Spinal cord (tissue), 10 donors: ENCODE results near the gene CPLANE1. TPM values are rescaled to one million over a fixed set of nuclear protein-coding genes. Genes with fewer than 3 reads are reported as not detected.
"Not testable (repeated sequence)": the region's sequence is repeated elsewhere in the genome, so short reads cannot be mapped to it uniquely, and the experiment has no call there.

ENCODE experiments used
- DNase-seq, 6 donors: peaks; one replicate each; pipeline versions ENCODE4 v3.0.0 to v3.0.0-alpha.2; 2013 to 2015; ENCODE audit warnings: low spot score in 6 of 6, low read depth in 4 of 6
- H3K27ac ChIP-seq: one replicate; pipeline ENCODE4 v1.5.1; 2013; ENCODE audit warnings: low read depth, low read length, control low read depth
- H3K27me3 ChIP-seq: one replicate; pipeline ENCODE4 v1.6.1; 2013; ENCODE audit warnings: low read length; ENCODE audit not compliant: control insufficient read depth, insufficient read depth
- H3K36me3 ChIP-seq: one replicate; pipeline ENCODE4 v1.6.1; 2013; ENCODE audit warnings: low read length; ENCODE audit not compliant: control insufficient read depth, insufficient read depth
- H3K4me1 ChIP-seq: one replicate; pipeline ENCODE4 v1.6.1; 2013; ENCODE audit warnings: low read length; ENCODE audit not compliant: control insufficient read depth, insufficient read depth
- H3K4me3 ChIP-seq: one replicate; pipeline ENCODE4 v1.5.1; 2013; ENCODE audit warnings: low read depth, low read length, control low read depth
- H3K9me3 ChIP-seq: one replicate; pipeline ENCODE4 v1.6.1; 2013; ENCODE audit warnings: low read length; ENCODE audit not compliant: control insufficient read depth, insufficient read depth
- WGBS: methylation state at CpG from one replicate; pipeline ENCODE4 v1.1.5; 2013; ENCODE audit warnings: missing lambda C conversion rate; ENCODE audit not compliant: insufficient coverage; 5-methylcytosine and 5-hydroxymethylcytosine counted together
- long read RNA-seq, 4 donors: transcript quantifications; one replicate each; lab custom pipeline, GENCODE V29; 2026
- polyA plus RNA-seq, 2 donors: library from polyadenylated mRNA; unstranded; fragments of 120-200 nt; gene quantifications; one replicate each; pipeline ENCODE4 v1.2.1, GENCODE V29; 2013; ENCODE audit not compliant: insufficient read length in 2 of 2
- total RNA-seq, 2 donors: library from RNA; depleted of rRNA in 1 of 2; stranded (reverse); fragments of 120-200 nt in 1 of 2; fragments of >200 nt in 1 of 2; gene quantifications; one replicate each; pipeline versions ENCODE4 v1.2.3 to v1.2.4, GENCODE V29; 2013 to 2014
- donor health status: healthy.

CPLANE1 gene
- 10 to 100 TPM; 60.6 to 72.8 TPM for total RNA-seq
- polyA plus RNA-seq = 10 to 100 TPM; 35.4 to 36.5 TPM
- long read RNA-seq, donor 1, partial matches to known transcripts = 9 of 9 reads
- long read RNA-seq, donor 1, other reads (novel, unspliced or antisense) = 0 of 9 reads
- long read RNA-seq, donor 2 = 0 reads
- long read RNA-seq, donor 3 = 0 reads
- long read RNA-seq, donor 4, partial matches to known transcripts = 14 of 14 reads
- long read RNA-seq, donor 4, other reads (novel, unspliced or antisense) = 0 of 14 reads

GRCh38 chr5:37248970-37249814, at the start of gene CPLANE1:
Gene CPLANE1 (minus strand): TSS chr5:37249376. CDS start chr5:37247698, 1,678 bp downstream.
- Histone ChIP-seq H3K9me3 (no peaks in the 10 kb centered on the region), H3K36me3 (no peaks in the 10 kb centered on the region), H3K27ac (peak within 1 kb of the TSS; percentile 92), H3K4me1 (peaks cover 15% of the 10 kb centered on the region), H3K4me3 (peak within 1 kb of the TSS; percentile 91), H3K27me3 (no peaks in the 10 kb centered on the region)
- DNase-seq = peak; percentile 56 to 94 (median 74)
- under 1% methylated on average over 88 of the region's 88 CpGs for WGBS

DNA sequence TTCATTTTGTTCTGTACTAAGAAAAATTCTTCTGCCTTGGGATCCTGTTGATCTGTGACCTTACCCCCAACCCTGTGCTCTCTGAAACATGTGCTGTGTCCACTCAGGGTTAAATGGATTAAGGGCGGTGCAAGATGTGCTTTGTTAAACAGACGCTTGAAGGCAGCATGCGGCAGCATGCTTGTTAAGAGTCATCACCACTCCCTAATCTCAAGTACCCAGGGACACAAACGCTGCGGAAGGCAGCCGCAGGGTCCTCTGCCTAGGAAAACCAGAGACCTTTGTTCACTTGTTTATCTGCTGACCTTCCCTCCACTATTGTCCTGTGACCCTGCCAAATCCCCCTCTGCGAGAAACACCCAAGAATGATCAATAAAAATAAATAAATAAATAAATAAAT, 47.1 kb upstream of the CPLANE1 start:
- DNase-seq, H3K9me3 ChIP-seq, H3K4me1 ChIP-seq, H3K27ac ChIP-seq, H3K4me3 ChIP-seq, H3K27me3 ChIP-seq: not testable (repeated sequence)
- WGBS = no CpG with 5 or more reads among the region's 7 CpGs
- H3K36me3 ChIP-seq = peaks cover 32% of the 10 kb centered on the region

- Histone ChIP-seq H3K36me3 (no peaks in the 10 kb centered on the region), H3K4me3 (no peak overlapping the region), H3K27ac (no peak overlapping the region), H3K4me1 (no peaks in the 10 kb centered on the region), H3K27me3 (no peaks in the 10 kb centered on the region), H3K9me3 (no peaks in the 10 kb centered on the region)
- DNase-seq = no peak
- 98% methylated on average over 4 of the region's 5 CpGs for WGBS
These were observed 34.1 kb upstream of the CPLANE1 start for GRCh38 chr5:37283214-37283820.

- no CpG with 5 or more reads among the region's 2 CpGs for WGBS
- Histone ChIP-seq H3K4me3 (no peak overlapping the region), H3K36me3 (no peaks in the 10 kb centered on the region), H3K4me1 (no peaks in the 10 kb centered on the region), H3K27ac (no peak overlapping the region), H3K9me3 (no peaks in the 10 kb centered on the region), H3K27me3 (no peaks in the 10 kb centered on the region)
- no peak for DNase-seq
These were observed 26.3 kb upstream of the CPLANE1 start for GRCh38 chr5:37275511-37275910.

DNA sequence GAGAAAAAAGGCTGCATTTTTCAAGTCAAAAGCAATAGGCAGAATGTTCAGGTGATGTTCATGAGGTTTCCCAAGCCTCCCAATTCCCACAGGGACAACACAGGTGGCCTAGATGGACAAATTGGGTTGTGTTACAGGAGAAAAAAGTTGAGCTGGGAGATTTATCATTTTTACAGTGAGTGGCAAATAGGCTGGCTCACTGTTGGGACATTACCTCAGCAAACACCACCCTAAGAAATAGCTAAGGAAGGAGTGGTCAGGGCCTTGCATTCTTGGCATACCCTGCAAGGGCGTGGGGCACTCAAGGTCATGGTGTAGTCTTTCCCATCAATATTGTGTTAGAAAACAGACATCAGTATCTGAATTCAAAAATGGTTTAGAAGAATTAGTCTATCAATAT, 23.3 kb upstream of the CPLANE1 start:
- no peak overlapping the region for H3K4me3 ChIP-seq
- no peaks in the 10 kb centered on the region for H3K27me3 ChIP-seq
- peak overlapping the region; percentile 25 for H3K27ac ChIP-seq
- WGBS = no CpG with 5 or more reads among the region's 1 CpG
- DNase-seq = peak in 1 of 6 donors; percentile 19
- H3K4me1 ChIP-seq = no peaks in the 10 kb centered on the region
- no peaks in the 10 kb centered on the region for H3K36me3 ChIP-seq
- H3K9me3 ChIP-seq = no peaks in the 10 kb centered on the region

DNA sequence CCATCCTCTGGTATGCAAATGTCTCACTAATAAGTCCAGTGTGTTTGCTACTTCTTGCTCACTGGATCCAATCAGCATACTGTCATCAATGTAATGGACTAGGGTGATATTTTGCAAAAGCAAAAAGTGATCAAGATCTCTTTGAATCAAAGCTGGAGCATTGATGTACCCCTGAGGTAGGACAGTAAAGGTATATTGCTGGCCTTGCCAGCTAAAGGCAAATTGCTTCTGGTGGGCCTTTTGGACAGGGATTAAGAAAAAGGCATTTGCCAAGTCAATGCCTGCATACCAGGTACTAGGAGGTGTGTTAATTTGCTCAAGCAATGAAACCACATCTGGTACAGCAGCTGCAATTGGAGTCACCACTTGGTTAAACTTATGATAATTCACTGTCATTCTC, 18.9 kb upstream of the CPLANE1 start:
- not testable (repeated sequence) for H3K4me3 ChIP-seq, H3K27me3 ChIP-seq, DNase-seq, H3K36me3 ChIP-seq, H3K27ac ChIP-seq, H3K4me1 ChIP-seq, H3K9me3 ChIP-seq

GRCh38 chr5:37255774-37256358, 6.7 kb upstream of the CPLANE1 start:
- Histone ChIP-seq H3K9me3 (no peaks in the 10 kb centered on the region), H3K36me3 (no peaks in the 10 kb centered on the region), H3K4me1 (no peaks in the 10 kb centered on the region), H3K4me3 (no peak overlapping the region), H3K27ac (no peak overlapping the region), H3K27me3 (no peaks in the 10 kb centered on the region)
- DNase-seq = no peak
- WGBS = no CpG with 5 or more reads among the region's 4 CpGs

DNA sequence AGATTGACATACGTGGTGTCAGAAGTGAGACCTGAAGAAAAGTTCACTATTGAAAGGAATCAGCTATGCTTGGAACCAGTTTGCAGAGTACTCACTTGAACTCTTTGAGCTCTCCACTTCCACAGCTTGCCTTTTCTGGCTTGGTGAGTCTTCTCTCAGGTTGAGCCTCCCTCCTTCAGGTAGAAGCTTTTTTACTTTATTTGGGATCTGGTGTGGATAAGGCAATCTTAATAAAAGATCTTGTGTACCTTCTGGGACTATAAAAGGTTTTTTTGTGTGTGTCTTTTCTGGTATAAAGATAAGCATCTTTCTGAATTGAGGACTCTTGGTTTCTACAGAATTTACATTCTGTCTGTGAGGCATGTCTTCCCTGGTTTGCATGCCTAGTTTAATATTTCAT, 5.4 kb upstream of the CPLANE1 start:
- H3K27me3 ChIP-seq = no peaks in the 10 kb centered on the region
- WGBS = no CpG with 5 or more reads among the region's 1 CpG
- peaks cover 5% of the 10 kb centered on the region for H3K4me1 ChIP-seq

DNA sequence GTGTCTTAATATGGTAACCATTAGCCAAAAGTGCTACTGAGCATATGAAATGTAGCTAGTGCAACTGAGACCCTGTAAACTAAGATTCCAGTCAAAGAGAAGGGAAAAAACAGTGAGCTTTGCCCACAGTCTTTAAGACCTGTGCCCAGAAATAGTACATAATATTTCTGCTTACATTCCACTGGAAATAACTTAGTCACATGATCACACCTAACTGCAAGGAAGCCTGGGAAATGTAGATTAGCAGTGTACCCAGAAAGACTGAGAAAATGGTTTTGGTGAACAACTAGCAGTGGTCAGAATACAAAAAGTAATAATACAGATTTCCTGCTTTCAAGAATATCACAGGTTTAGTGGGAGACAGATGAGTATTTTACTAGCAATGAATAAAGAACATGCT, 2.5 kb upstream of the CPLANE1 start:
- Histone ChIP-seq H3K4me3 (no peak overlapping the region), H3K4me1 (peaks cover 15% of the 10 kb centered on the region), H3K36me3 (no peaks in the 10 kb centered on the region), H3K9me3 (no peaks in the 10 kb centered on the region), H3K27ac (no peak overlapping the region), H3K27me3 (no peaks in the 10 kb centered on the region)
- DNase-seq = no peak

More for the DNA sequence above, 5.4 kb upstream of the CPLANE1 start:
- no peak for DNase-seq
- Histone ChIP-seq H3K27ac (no peak overlapping the region), H3K9me3 (no peaks in the 10 kb centered on the region), H3K36me3 (no peaks in the 10 kb centered on the region), H3K4me3 (no peak overlapping the region)
